Fibroblast of pulmonary artery (primary cell): ENCODE measurements around the gene SH3D21.

ENCODE experiments used
- DNase-seq: peaks from one replicate; pipeline ENCODE4 v3.0.0-alpha.2; 2010; ENCODE audit warnings: low read depth
- H3K4me3 ChIP-seq: replicated peaks from 2 replicates; pipeline ENCODE4 v1.5.1; 2011; ENCODE audit warnings: low read depth, mild to moderate bottlenecking, control low read depth, low read length, moderate library complexity
- TF ChIP-seq, protein P1 (sequence below): IDR thresholded peaks from 2 replicates; pipeline ENCODE4 v1.5.1; 2011; ENCODE audit warnings: mild to moderate bottlenecking, control low read depth, low read length, inconsistent platforms; ENCODE audit errors: missing control alignments

Gene SH3D21

DNA sequence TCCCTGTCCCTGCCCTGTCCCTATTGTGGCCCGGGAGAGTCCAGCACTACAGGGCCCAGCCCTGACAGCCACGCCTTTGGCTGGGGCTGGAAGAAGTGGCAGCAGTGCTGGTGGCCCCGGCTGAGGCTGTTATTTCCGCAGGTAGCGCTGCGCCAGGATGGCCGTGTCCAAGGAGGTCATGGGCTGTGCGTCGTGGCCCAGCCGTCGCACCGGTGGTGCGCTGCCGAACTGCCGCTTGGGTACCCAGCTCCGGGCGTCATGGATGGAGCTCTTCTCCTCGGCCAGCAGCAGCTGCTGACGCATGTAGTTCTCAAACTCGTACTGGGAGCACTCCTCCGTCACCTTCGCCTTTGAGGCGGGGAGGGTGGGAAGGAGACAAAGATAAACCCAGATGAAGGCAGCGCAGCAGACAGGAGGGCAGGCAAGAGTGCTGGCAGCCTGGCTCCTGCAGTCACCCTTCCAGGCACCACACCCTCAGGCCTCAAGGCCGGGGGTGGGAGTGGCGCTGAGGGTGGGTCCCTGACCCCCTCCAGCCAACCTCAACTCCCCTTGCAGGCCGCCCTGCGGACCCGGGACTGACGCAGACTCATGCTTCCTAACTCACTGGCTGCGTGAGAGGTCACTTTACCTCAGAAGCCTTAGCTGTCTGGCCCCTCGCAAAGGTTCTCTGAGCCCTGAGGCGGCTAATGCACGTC, 35.6 kb downstream of the SH3D21 start:
- TF ChIP-seq, protein P1, sequence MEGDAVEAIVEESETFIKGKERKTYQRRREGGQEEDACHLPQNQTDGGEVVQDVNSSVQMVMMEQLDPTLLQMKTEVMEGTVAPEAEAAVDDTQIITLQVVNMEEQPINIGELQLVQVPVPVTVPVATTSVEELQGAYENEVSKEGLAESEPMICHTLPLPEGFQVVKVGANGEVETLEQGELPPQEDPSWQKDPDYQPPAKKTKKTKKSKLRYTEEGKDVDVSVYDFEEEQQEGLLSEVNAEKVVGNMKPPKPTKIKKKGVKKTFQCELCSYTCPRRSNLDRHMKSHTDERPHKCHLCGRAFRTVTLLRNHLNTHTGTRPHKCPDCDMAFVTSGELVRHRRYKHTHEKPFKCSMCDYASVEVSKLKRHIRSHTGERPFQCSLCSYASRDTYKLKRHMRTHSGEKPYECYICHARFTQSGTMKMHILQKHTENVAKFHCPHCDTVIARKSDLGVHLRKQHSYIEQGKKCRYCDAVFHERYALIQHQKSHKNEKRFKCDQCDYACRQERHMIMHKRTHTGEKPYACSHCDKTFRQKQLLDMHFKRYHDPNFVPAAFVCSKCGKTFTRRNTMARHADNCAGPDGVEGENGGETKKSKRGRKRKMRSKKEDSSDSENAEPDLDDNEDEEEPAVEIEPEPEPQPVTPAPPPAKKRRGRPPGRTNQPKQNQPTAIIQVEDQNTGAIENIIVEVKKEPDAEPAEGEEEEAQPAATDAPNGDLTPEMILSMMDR, result no peak

DNA sequence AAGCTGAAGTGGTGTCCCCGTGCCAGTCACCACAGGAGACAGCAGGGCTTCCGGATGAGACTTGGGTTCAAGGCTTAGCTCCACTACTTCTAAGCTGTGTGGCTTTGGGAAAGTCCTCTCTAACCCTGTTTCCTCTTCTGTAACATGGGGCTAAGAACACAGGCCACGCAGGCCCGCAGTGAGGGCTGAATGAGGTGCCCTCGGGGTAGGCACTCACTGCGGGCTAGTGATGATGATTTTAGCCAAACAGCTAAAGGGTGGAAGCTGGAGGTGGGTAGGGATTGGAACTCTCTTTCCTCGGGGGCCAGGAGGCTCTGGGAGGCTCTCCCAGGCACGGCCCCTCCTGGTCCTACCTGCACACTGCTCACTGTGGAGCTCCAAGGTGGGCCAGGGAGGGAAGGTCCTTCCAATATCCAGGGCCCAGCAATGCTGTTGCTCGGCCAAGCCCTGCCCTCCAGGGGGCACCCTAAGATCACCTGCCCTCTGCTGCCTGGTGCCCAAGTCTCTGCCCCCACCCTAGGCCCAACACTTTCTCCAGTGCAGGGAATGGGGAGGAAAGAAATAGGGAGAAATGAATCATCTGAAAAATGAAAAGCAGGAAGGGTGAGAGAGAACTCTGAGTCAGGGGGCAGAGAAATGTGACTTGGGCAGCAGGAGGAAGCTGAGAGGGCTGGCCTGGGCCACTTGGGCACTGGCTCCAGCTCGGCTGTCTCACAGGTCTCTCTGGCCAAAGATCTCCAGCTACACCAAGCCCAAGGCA, 36.4 kb downstream of the SH3D21 start:
- no peak overlapping the region for H3K4me3 ChIP-seq
- DNase-seq, result peak; percentile 79
- TF ChIP-seq, protein P1, result peak; percentile 68

More for the DNA sequence above, 35.6 kb downstream of the SH3D21 start:
- H3K4me3 ChIP-seq, result no peak overlapping the region
- no peak for DNase-seq

DNA sequence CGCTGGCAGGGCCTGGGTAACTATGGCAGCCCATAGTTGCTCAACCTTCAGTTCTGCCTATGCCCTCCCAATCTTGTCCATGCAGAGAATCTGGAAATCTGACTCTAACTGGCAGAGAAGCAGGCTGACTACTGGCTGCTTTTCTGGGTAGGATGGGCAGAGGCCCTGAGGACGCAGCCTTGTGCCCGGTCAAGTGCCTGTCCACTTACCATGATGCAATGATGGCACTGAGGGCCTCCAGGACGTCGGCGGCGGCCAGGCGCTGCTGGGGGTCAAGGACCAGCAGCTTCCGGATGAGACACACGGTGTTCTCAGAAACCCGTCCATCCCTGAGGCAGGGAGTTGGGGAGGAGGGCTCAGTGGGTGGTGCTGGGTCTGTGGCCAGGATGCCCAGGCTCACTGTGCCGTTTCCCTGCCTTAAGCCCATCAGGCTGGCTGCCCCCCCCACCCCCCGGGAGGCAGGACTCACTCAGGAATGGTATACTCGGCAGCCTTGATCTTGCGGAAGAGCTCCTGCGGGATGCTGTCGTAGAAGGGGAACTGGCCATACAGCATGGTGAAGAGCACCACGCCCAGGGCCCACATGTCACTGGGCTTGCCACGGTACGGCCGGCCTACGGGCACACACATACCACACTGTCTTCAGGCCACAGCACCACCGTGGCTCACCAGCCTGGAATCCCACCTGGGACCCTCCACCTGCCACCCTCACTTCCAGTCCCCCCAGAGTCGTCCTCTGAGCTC, 37.7 kb downstream of the SH3D21 start:
- no peak for DNase-seq
- H3K4me3 ChIP-seq, result no peak overlapping the region
- TF ChIP-seq, protein P1, result no peak

DNA sequence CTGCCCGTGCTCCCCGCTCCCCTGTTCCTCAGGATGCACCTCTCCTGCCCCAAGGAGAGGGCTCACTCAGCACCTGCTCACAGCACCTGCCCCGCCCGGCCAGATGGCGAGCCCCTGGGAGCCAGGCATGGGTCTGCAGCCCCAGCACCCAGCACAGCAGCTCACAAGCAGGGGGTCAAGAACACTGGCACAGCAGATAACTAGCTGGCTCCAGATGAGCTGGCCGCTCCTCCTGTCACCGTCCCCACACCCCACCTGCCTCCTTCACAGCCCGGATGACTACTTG, 38.2 kb downstream of the SH3D21 start:
- DNase-seq, result no peak
- H3K4me3 ChIP-seq, result no peak overlapping the region
- TF ChIP-seq, protein P1, result no peak

DNA sequence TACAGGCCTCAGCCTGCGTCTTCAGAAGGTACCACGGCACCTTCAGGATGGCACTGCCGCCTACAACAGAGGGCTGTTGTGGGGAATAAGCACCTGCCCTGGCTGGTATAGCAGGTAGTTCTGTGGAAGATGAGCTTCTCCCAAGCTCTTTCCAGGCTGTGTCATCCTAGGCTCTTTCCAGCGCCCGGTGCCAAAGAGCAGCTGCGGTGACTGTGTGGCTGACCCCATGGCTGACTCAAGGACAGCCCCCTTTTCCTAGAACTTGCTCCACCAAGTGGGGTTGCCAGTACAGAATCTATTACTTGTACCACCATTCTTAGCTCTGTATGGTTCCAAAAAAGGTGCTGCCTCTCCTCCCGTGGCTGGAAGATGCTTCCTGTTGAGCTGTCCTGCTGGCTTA, 39.2 kb downstream of the SH3D21 start:
- TF ChIP-seq, protein P1, result no peak
- no peak for DNase-seq
- H3K4me3 ChIP-seq, result no peak overlapping the region

DNA sequence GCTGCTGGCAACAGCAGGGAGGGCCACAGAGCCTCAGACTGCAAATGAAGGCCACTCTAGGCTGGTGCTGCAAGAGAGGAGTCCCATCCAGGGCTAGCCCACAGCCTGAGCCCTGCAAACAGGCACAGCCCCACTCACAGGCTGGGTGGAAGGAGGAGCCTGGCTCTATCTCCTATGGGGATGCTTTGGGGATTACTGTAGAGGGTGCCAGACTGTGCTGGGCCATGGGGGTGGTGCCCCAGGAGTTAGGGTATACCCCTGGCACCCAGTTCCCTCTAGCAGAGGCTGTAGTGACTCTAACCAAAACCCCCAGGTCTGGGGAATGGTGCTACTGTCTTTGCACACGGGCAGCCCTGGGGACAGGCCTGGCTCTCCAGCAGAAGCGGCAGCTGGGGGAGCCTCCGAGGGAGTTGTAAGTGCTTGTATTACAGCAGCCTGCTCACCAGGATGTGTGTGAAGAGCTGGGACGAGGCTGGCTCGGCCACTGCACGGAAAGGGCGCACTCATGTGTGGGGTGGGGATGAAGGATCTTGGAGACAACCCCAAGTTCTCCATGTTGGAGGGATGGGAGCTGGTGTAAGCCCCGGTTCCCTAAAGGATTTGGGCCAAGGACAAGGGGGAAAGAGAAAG, 40.7 kb downstream of the SH3D21 start:
- TF ChIP-seq, protein P1, result no peak
- no peak overlapping the region for H3K4me3 ChIP-seq
- DNase-seq, result no peak
